ENCODE data around the gene DCANP1. TPM values are rescaled to one million over a fixed set of nuclear protein-coding genes. Genes with fewer than 3 reads are reported as not detected.

DCANP1 gene
- total and polyA plus RNA-seq, 9 of the 15 experiments (the other 6 are each of a cell fraction or from before 2014, with no cell fraction given): not detected

- intact Hi-C loops (cut with micrococcal nuclease) (no loop called here), in situ Hi-C loops (cut with MboI) (no loop called here)
- Histone ChIP-seq H3K4me1 (replicated peaks in 1 of 2; ENCODE audit: control insufficient read depth in 2 of 2, insufficient read depth in 2 of 2, low read length in 2 of 2) (peaks cover 30 to 44% of the 10 kb centered on the region in 2 experiments), H3K9me1 (ENCODE audit: control insufficient read depth, insufficient read depth, low read length) (peaks cover 10% of the 10 kb centered on the region), H3K27ac (ENCODE audit: extremely low read depth, low read depth, low read length) (peak within 1 kb of the TSS; percentile 89), H3K4me3 (peak within 1 kb of the TSS; percentile 88), H4K20me1 (replicated peaks; ENCODE audit: control insufficient read depth, insufficient read depth, low read length) (peaks cover 33% of the 10 kb centered on the region), H2AFZ (ENCODE audit: low read depth, low read length) (peak within 1 kb of the TSS; percentile 96), H3K27me3 (ENCODE audit: control insufficient read depth in 2 of 2, insufficient read depth in 2 of 2, low read length in 2 of 2) (no peaks in the 10 kb centered on the region), H3K4me2 (ENCODE audit: insufficient read depth, low read length) (peak within 1 kb of the TSS; percentile 83), H3K79me2 (ENCODE audit: control insufficient read depth, insufficient read depth, low read length) (peaks cover 55% of the 10 kb centered on the region), H3K9ac (ENCODE audit: insufficient read depth in 1 of 2, low read depth in 2 of 2, low read length in 2 of 2) (peak within 1 kb of the TSS; percentile 88 to 98), H3K36me3 (ENCODE audit: control insufficient read depth, insufficient read depth, low read length) (peaks cover 17% of the 10 kb centered on the region), H3K9me3 (replicated peaks; ENCODE audit: control insufficient read depth, insufficient read depth, low read depth, low read length) (no peaks in the 10 kb centered on the region)
- 4% methylated on average over 50 of the region's 109 CpGs for WGBS (ENCODE audit: insufficient coverage, low coverage, missing lambda C conversion rate)
- FAIRE-seq: no peak
- no TSS peak for BruUV-seq (replicated peaks)
- DNase-seq (ENCODE audit: extremely low read depth in 1 of 4, low spot score in 3 of 4): peak; percentile 88 to 91 (median 89)
- POLR2A ChIA-PET: interaction anchor here (0.7 to 1.4 kb wide), 5 partner anchors 7 to 37 kb away, joined by 3 to 4 read pairs (median 3); no protein-coding TSS in a partner anchor
- ATAC-seq: peak; percentile 89
- CTCF ChIA-PET (ENCODE audit: low intra/inter-chr PET ratio): no interaction called here
- TF ChIP-seq HNRNPK (IDR thresholded peaks at IDR 0.05; ENCODE audit: low read depth, low read length, poor library complexity, severe bottlenecking) (no peak), MITF (IDR thresholded peaks at IDR 0.05) (no peak), MYNN (IDR thresholded peaks at IDR 0.05) (no peak), MYNN (CRISPR knock-in tag; IDR thresholded peaks at IDR 0.05) (no peak), HIVEP1 (CRISPR knock-in tag; IDR thresholded peaks at IDR 0.05) (no peak), ZKSCAN8 (CRISPR knock-in tag; IDR thresholded peaks at IDR 0.05) (no peak), SOX6 (IDR thresholded peaks at IDR 0.05) (peak; percentile 65), POLR2H (tag; IDR thresholded peaks at IDR 0.05; ENCODE audit: low read depth) (peak; percentile 90), ZNF24 (IDR thresholded peaks at IDR 0.05) (peak; percentile 29; the same call in 1 of the 2 replicates), MBD2 (IDR thresholded peaks at IDR 0.05; ENCODE audit: borderline replicate concordance, low read depth) (peak; percentile 41; the same call in 1 of the 2 replicates), ATF4 (CRISPR knock-in tag; IDR thresholded peaks at IDR 0.05) (no peak), YY1 (IDR thresholded peaks at IDR 0.05; ENCODE audit: borderline replicate concordance in 1 of 3, control insufficient read depth in 1 of 3, extremely low read depth in 1 of 3, insufficient read depth in 3 of 3, insufficient read length in 1 of 3, insufficient replicate concordance in 2 of 3, low read depth in 1 of 3, low read length in 2 of 3) (peak in 2 of 3 experiments; percentile 54 to 77), PKNOX1 (IDR thresholded peaks at IDR 0.05) (no peak), ESRRA (IDR thresholded peaks at IDR 0.05; ENCODE audit: borderline replicate concordance, low read depth) (peak; percentile 81; the same call in 1 of the 2 replicates), ZNF583 (CRISPR knock-in tag; IDR thresholded peaks at IDR 0.05) (peak; percentile 65; the same call in 1 of the 2 replicates), CHD1 (IDR thresholded peaks at IDR 0.05; ENCODE audit: low read length) (peak; percentile 40), ATF3 (IDR thresholded peaks at IDR 0.05) (no peak), ATF3 (CRISPR knock-in tag; conservative IDR thresholded peaks at IDR 0.05) (no peak)
These were observed 48.0 kb downstream of the DCANP1 start, which contains the start of gene MACROH2A1 for GRCh38 chr5:135398855-135399793. MACROH2A1 (minus strand) TSS chr5:135399231; CDS start chr5:135389093, 10,138 bp downstream.
